GM10847 (cell line): Measurements from ENCODE around the gene CDC42BPA.

Experiments
- POLR2A ChIP-seq: IDR thresholded peaks from 2 replicates; pipeline ENCODE4 v1.6.1; 2011; ENCODE audit not compliant: insufficient read length; ENCODE audit errors: extremely low read depth

Gene CDC42BPA

GRCh38 chr1:227255086-227255732, 63.1 kb downstream of the CDC42BPA start:
- TF ChIP-seq POLR2A, result no peak

DNA sequence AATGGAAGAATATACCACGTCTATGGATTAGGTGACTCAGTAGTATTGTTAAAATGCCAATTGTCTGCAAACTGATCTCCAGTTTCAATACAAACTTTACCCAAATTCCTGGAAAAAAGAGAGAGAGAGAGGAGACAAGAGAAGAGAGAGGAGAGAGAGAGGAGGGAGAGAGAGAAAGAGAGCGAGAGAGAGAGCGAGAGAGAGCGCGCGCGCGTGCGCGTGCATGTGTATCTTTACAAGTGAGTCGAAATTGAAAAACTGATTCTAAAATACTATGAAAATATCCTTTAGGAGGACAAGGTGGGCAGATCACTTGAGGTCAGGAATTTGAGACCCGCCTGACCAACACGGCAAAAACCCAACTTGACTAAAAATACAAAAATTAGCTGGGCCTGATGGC, 65.2 kb downstream of the CDC42BPA start:
- no peak for TF ChIP-seq POLR2A

GRCh38 chr1:227245613-227246320, 72.5 kb downstream of the CDC42BPA start:
- TF ChIP-seq POLR2A, result no peak

GRCh38 chr1:227244339-227245118, 73.8 kb downstream of the CDC42BPA start:
- TF ChIP-seq POLR2A, result no peak

DNA sequence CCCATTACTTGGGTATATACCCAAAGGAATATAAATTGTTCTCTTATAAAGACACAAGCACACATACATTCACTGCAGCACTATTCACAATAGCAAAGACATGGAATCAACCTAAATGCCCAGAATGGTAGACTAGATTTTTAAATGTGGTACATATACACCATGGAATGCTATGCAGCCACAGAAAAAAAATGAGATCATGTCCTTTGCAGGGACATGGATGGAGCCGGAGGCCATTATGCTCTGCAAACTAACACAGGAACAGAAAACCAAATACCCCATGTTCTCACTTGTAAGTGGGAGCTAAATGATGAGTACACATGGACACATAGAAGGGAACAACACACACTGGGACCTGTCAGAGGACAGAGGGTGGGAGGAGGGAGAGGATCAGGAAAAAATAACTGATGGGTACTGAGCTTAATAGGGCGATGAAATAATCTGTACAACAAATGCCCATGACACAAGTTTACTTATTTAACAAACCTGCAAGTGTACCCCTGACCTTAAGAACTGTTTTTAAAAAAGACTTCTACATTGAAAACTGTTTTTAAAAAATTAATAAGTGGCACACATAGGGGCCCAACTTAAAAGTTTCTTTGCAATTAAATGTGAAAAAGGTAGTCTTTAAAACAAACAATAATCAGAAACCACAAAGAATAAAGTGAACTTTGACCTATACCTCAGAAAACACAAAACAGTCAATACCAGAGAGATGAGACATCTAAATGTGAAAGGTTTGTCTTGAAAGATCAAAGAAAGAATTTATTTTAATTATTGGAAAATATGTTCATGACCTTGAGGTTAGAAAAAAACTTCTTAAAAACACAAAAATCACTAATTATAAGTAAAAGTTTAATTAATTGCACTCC, 75.2 kb downstream of the CDC42BPA start:
- no peak for TF ChIP-seq POLR2A

- TF ChIP-seq POLR2A, result no peak
Observed at GRCh38 chr1:227240983-227241382, 77.3 kb downstream of the CDC42BPA start.

- TF ChIP-seq POLR2A, result no peak
Observed at GRCh38 chr1:227234998-227235405, 83.3 kb downstream of the CDC42BPA start.

- TF ChIP-seq POLR2A, result no peak
Observed at GRCh38 chr1:227228201-227228600, 90.1 kb downstream of the CDC42BPA start.

GRCh38 chr1:227227761-227228160, 90.5 kb downstream of the CDC42BPA start:
- TF ChIP-seq POLR2A, result no peak

GRCh38 chr1:227225715-227226346, 92.5 kb downstream of the CDC42BPA start:
- TF ChIP-seq POLR2A, result no peak

GRCh38 chr1:227223171-227223806, 95.0 kb downstream of the CDC42BPA start:
- TF ChIP-seq POLR2A, result no peak

- TF ChIP-seq POLR2A, result no peak
Observed at GRCh38 chr1:227219715-227220292, 98.5 kb downstream of the CDC42BPA start.

- no peak for TF ChIP-seq POLR2A
Observed at GRCh38 chr1:227218870-227219573, 99.3 kb downstream of the CDC42BPA start.
